NB4 (cell line): ENCODE results near the gene EXOC6B.

Experiments
- MAX ChIP-seq: IDR thresholded peaks from 2 replicates; pipeline ENCODE4 v1.6.1; 2011; ENCODE audit warnings: low read depth, low read length
- POLR2A ChIP-seq: IDR thresholded peaks from 2 replicates; pipeline ENCODE4 v1.6.1; 2011; ENCODE audit warnings: mild to moderate bottlenecking; ENCODE audit not compliant: insufficient read length; ENCODE audit errors: extremely low read depth

GRCh38 chr2:72723769-72724370 is 102.0 kb downstream of the EXOC6B start:
- TF ChIP-seq MAX, result no peak
- TF ChIP-seq POLR2A, result no peak
